Ovary (tissue), 9 donors: Measurements from ENCODE around the gene MARCKSL1. TPM values are rescaled to one million over a fixed set of nuclear protein-coding genes. Genes with fewer than 3 reads are reported as not detected.

ENCODE experiments used
- DNase-seq, 5 donors: peaks; one replicate each; pipeline ENCODE4 v3.0.0-alpha.2; 2019 to 2020
- H3K27ac ChIP-seq, 2 donors: fragments of 200-600 bp; one replicate each; pipeline versions ENCODE4 v1.5.1 to v1.8.0; 2019 to 2022
- H3K27me3 ChIP-seq: fragments of 200-600 bp; one replicate; pipeline ENCODE4 v1.8.0; 2022
- H3K36me3 ChIP-seq: fragments of 200-600 bp; sonication (generic); one replicate; pipeline ENCODE4 v1.5.1; 2019
- H3K4me1 ChIP-seq: one replicate; pipeline ENCODE4 v1.8.1; 2013; ENCODE audit warnings: mild to moderate bottlenecking, moderate library complexity; ENCODE audit not compliant: insufficient read depth
- H3K4me3 ChIP-seq: fragments of 200-600 bp; sonication (generic); one replicate; pipeline ENCODE4 v1.5.1; 2017
- H3K9me3 ChIP-seq, 2 donors: fragments of 200-600 bp in 1 of 2; sonication (generic) in 1 of 2; one replicate each; pipeline versions ENCODE4 v1.5.1 to v1.8.1; 2013 to 2019; ENCODE audit warnings: mild to moderate bottlenecking in 1 of 2, moderate library complexity in 1 of 2
- EP300 ChIP-seq: sonication (generic); formaldehyde crosslinking; IDR thresholded peaks from one replicate; pipeline ENCODE4 v1.6.1; 2017; ENCODE audit warnings: antibody characterized with exemption
- POLR2A ChIP-seq: fragments of 450-650 bp; IDR thresholded peaks from one replicate; pipeline ENCODE4 v1.6.1; 2017; ENCODE audit warnings: antibody characterized with exemption, mild to moderate bottlenecking, moderate library complexity
- WGBS, 3 donors: extraction: QIAGEN DNeasy Blood & Tissue Kit in 1 of 3; methylation state at CpG; one replicate each; pipeline versions ENCODE4 v1.1.5 to v1.1.7; 2013 to 2017; 5-methylcytosine and 5-hydroxymethylcytosine counted together
- intact Hi-C, 4 donors: fragments of 100-400 bp; cut with DNase I; formaldehyde crosslinking; loops; one replicate each; pipeline versions ENCODE4 v1.11.0 to v1.15.1; 2022 to 2023
- polyA plus RNA-seq, 2 donors: library from polyadenylated mRNA; stranded (reverse); fragments of 200-250 nt in 1 of 2; fragments of 350-450 nt in 1 of 2; fragmentation: Illumina TruSeq in 1 of 2; extraction: RNeasy Lipid Tissue Mini Kit (QIAGEN cat#74804) in 1 of 2; gene quantifications; one replicate each; pipeline ENCODE4 v1.2.3, GENCODE V29; 2013 to 2014
- total RNA-seq, 7 donors: library from RNA; depleted of rRNA in 2 of 7; stranded (reverse); fragments of >200 nt in 2 of 7; fragmentation: NEBNext Ultra II Directional in 3 of 7; extraction: Animal tissue kit (Norgen Biotek cat#: 25700) in 3 of 7; gene quantifications; one replicate each; pipeline versions ENCODE4 v1.1.0 to v1.2.4, GENCODE V29; 2016 to 2023
- TF ChIP-seq, protein P1 (sequence below), 3 donors: fragments of 450-650 bp in 2 of 3; fragments of 200-600 bp in 1 of 3; IDR thresholded peaks; one replicate each; pipeline versions ENCODE4 v1.5.1 to v1.8.0; 2016 to 2022; ENCODE audit warnings: antibody characterized with exemption in 3 of 3, mild to moderate bottlenecking in 1 of 3
- donor health status: DM: no; HTN: no; CAD: no; lungs with moderate emphysema.
- donor health status: DM: no; HTN: no; CAD: no.
- donor health status: Bipolar disorder and iron deficiency.
- donor health status: DM: yes; HTN: yes; CAD: no.
- donor health status: DM: no; HTN: no; CAD: no.
- donor health status: DM: yes; HTN: yes; CAD: no.

Gene MARCKSL1
- total and polyA plus RNA-seq, 9 donors, result 105 to 667 (median 298) TPM

DNA sequence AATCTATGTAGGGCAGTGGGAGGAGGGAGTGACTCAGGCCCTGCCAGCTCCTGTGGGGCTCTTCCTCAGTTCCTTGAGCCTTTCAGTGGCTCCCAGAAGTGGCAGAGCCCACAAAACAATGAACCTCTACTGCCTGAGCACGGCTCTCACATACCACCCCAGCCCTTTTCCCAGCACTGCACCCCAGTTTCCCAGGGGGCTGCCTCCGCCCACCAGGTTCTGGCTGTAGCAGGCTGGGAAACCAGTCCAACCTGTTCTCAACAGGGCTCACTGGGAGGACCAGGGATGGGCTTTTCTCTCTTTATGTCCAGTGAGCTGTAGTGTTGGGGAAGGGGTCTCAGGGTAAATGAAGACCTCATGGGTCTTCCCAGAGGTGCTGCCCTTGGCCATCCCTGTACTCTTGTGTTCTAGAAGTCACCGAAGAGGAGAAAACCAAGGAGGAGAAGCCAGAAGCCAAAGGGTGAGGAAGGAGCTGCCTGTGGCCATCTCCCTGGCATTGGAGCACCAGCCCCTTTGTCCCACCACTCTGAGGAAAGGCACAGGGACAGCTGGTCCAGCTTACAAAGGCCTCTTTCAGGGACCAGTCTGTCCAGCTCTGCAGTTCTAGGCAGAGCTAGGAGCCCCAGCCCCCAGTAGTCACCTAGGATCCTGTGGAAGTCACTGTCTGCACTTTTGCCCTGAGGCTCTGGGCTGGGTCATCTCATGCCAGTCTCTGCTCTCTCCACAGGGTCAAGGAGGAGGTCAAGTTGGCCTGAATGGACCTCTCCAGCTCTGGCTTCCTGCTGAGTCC, 3.5 kb downstream of the MARCKSL1 start:
- TF ChIP-seq EP300 (no peak), POLR2A (no peak)
- TF ChIP-seq, protein P1, sequence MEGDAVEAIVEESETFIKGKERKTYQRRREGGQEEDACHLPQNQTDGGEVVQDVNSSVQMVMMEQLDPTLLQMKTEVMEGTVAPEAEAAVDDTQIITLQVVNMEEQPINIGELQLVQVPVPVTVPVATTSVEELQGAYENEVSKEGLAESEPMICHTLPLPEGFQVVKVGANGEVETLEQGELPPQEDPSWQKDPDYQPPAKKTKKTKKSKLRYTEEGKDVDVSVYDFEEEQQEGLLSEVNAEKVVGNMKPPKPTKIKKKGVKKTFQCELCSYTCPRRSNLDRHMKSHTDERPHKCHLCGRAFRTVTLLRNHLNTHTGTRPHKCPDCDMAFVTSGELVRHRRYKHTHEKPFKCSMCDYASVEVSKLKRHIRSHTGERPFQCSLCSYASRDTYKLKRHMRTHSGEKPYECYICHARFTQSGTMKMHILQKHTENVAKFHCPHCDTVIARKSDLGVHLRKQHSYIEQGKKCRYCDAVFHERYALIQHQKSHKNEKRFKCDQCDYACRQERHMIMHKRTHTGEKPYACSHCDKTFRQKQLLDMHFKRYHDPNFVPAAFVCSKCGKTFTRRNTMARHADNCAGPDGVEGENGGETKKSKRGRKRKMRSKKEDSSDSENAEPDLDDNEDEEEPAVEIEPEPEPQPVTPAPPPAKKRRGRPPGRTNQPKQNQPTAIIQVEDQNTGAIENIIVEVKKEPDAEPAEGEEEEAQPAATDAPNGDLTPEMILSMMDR (IDR thresholded peaks at IDR 0.05), result no peak
- H3K9me3 ChIP-seq, result no peaks in the 10 kb centered on the region
- no peak overlapping the region for H3K27ac ChIP-seq
- intact Hi-C loops, result no loop called here
- WGBS, 3 donors, result 72 to 80% (median 76%) methylated on average over 3 of the region's 3 CpGs
- no peaks in the 10 kb centered on the region for H3K27me3 ChIP-seq
- no peak for DNase-seq
- no peak overlapping the region for H3K4me3 ChIP-seq
- peaks cover 3% of the 10 kb centered on the region for H3K4me1 ChIP-seq
- no peaks in the 10 kb centered on the region for H3K36me3 ChIP-seq

DNA sequence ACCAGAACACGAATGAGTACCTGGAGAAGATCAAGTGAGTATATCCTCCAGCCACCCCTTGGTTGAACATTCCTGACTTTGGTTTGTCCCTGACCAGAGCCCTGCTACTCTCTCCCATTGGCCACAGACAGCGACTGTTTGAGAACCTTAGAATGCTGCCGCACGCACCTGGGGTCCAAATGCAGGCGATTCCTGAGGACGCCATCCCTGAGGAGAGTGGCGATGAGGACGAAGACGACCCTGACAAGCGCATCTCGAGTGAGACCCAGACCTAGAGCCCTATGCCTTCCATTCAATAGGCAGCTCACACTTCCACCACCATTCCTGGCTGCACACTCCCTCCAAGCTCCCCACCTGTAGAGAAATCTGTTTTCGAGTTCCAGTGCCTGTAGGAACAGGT, 4.5 kb downstream of the MARCKSL1 start:
- intact Hi-C loops, result no loop called here
- H3K36me3 ChIP-seq, result no peaks in the 10 kb centered on the region
- no peaks in the 10 kb centered on the region for H3K27me3 ChIP-seq
- H3K9me3 ChIP-seq, result no peaks in the 10 kb centered on the region
- no peak overlapping the region for H3K27ac ChIP-seq
- TF ChIP-seq POLR2A (no peak), EP300 (no peak)
- TF ChIP-seq, protein P1 (IDR thresholded peaks at IDR 0.05), result no peak
- no peak for DNase-seq
- no peaks in the 10 kb centered on the region for H3K4me1 ChIP-seq
- no peak overlapping the region for H3K4me3 ChIP-seq
- 79 to 85% (median 82%) methylated on average over 12 of the region's 12 CpGs for WGBS, 3 donors

DNA sequence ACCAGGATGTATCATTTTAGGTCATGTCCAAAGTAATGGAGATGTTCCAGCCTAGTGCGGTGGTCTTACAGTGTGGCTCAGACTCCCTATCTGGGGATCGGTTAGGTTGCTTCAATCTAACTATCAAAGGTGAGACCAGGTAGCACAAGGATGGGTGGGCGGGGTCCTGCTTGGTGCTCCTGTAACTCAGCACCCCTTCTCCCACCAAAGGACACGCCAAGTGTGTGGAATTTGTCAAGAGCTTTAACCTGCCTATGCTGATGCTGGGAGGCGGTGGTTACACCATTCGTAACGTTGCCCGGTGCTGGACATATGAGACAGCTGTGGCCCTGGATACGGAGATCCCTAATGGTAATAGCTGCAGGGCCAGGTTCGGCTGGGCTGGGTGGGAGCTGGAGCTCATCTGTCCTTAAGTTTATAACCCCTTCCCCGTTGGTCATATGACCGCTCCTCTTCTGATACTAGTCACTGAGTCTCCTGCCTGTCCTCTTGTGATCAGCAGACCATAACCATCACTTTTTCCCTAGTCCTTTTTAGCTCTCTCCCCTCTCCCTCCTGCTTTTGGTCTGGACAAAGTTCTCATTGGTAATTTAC, 5.4 kb downstream of the MARCKSL1 start:
- H3K4me3 ChIP-seq, result no peak overlapping the region
- no peaks in the 10 kb centered on the region for H3K27me3 ChIP-seq
- H3K9me3 ChIP-seq, result no peaks in the 10 kb centered on the region
- TF ChIP-seq POLR2A (no peak), EP300 (no peak)
- TF ChIP-seq, protein P1 (IDR thresholded peaks at IDR 0.05), result no peak
- no peak for DNase-seq
- no peak overlapping the region for H3K27ac ChIP-seq
- WGBS, 3 donors, result 79 to 82% (median 81%) methylated on average over 12 of the region's 12 CpGs
- H3K4me1 ChIP-seq, result no peaks in the 10 kb centered on the region
- intact Hi-C loops, result no loop called here
- no peaks in the 10 kb centered on the region for H3K36me3 ChIP-seq

DNA sequence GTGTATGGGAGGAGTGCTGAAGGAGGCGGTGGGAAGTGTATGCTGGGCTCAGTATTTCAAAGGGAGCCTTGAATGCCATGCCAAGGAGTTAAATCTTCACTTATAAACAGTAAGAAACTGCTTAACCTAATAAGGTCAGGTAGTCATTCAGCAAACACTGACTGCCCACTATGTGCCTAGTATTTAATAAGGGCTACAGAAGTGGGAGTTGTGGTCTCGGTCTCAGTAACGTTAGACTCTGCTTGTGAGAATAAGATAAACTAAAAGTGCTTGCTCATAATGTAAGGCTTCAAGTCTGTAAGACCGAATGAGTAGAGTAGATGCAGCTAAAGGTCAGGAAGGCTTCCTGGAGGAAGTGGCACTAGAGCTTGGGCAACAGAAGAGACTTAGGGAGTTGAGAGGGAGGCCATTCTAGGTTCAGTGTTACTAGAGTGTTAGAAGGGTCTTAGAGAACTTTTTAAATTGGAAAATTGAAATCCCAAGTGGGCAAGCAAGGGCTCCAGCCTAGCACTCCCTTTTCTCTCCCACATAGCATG, 6.0 kb downstream of the MARCKSL1 start:
- DNase-seq, result no peak
- no peaks in the 10 kb centered on the region for H3K4me1 ChIP-seq
- H3K27ac ChIP-seq, result no peak overlapping the region
- H3K36me3 ChIP-seq, result no peaks in the 10 kb centered on the region
- TF ChIP-seq, protein P1 (IDR thresholded peaks at IDR 0.05), result no peak
- no peak for TF ChIP-seq POLR2A
- no peak for TF ChIP-seq EP300
- WGBS, 3 donors, result 76 to 85% (median 82%) methylated on average over 4 of the region's 4 CpGs
- intact Hi-C loops, result no loop called here
- no peak overlapping the region for H3K4me3 ChIP-seq
- H3K9me3 ChIP-seq, result no peaks in the 10 kb centered on the region
- H3K27me3 ChIP-seq, result no peaks in the 10 kb centered on the region
